ENCODE results near the gene CCDC13.

CCDC13 gene

GRCh38 chr3:42730294-42730693 lies 42.8 kb downstream of the CCDC13 start:
- no peak for DNase-seq (ENCODE audit: low read depth in 1 of 2, low spot score in 1 of 2)
- no peak overlapping the region for H3K27ac ChIP-seq (replicated peaks)
- no peaks in the 10 kb centered on the region for H3K27me3 ChIP-seq (ENCODE audit: insufficient read depth, poor library complexity, severe bottlenecking)
- TF ChIP-seq GABPA (IDR thresholded peaks at IDR 0.05; ENCODE audit: low read depth) = no peak
- TF ChIP-seq POLR2AphosphoS5 (IDR thresholded peaks at IDR 0.05; ENCODE audit: low read depth) = no peak
- TF ChIP-seq REST (IDR thresholded peaks at IDR 0.05; ENCODE audit: insufficient replicate concordance, low read depth) = no peak
- no peak for TF ChIP-seq CTCF (IDR thresholded peaks at IDR 0.05; ENCODE audit: insufficient read depth, low read length)
- no peak for TF ChIP-seq SPI1 (IDR thresholded peaks at IDR 0.05; ENCODE audit: borderline replicate concordance, low read depth)
- H3K4me3 ChIP-seq (replicated peaks; ENCODE audit: insufficient read depth, low read length) = no peak overlapping the region

GRCh38 chr3:42729404-42730145 lies 43.5 kb downstream of the CCDC13 start:
- DNase-seq (ENCODE audit: low read depth in 1 of 2, low spot score in 1 of 2) = no peak
- Histone ChIP-seq H3K27me3 (ENCODE audit: insufficient read depth, poor library complexity, severe bottlenecking) (no peaks in the 10 kb centered on the region), H3K4me3 (replicated peaks; ENCODE audit: insufficient read depth, low read length) (no peak overlapping the region), H3K27ac (replicated peaks) (no peak overlapping the region)
- TF ChIP-seq GABPA (IDR thresholded peaks at IDR 0.05; ENCODE audit: low read depth) = no peak
- no peak for TF ChIP-seq POLR2AphosphoS5 (IDR thresholded peaks at IDR 0.05; ENCODE audit: low read depth)
- no peak for TF ChIP-seq SPI1 (IDR thresholded peaks at IDR 0.05; ENCODE audit: borderline replicate concordance, low read depth)
- no peak for TF ChIP-seq CTCF (IDR thresholded peaks at IDR 0.05; ENCODE audit: insufficient read depth, low read length)
- no peak for TF ChIP-seq REST (IDR thresholded peaks at IDR 0.05; ENCODE audit: insufficient replicate concordance, low read depth)

DNA sequence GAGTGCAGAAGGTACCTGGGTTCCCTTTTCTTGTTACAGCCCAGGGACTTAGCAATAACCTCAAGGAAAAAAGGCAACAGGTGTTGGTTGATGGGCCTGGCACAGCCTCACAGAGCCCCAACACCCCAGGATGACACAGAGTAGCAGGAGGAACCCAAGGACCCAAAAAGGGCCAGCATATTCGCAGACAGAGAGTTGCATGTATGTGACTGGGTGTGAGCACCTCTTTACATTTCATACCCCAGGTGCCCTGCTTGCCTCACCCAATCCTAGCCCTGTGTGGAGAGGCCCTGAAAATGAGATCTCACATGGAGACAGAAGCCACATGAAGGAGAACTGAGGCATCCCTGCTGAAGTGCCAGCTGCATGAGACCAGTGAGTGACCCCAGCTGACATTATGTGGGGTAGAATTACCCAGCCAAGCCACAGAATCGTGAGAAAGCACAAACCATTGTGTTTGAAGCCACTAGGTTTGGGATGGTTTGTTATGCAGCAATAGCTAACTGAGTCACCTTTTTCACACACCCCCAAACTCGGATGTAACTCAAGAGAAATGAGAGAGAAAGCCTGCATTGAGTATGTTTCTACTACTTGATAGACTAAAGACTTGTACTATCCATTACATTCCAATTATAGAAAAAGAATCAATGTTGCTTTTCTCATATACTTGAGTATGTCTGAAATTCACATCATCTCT lies 44.2 kb downstream of the CCDC13 start:
- TF ChIP-seq REST (IDR thresholded peaks at IDR 0.05; ENCODE audit: insufficient replicate concordance, low read depth) = no peak
- no peak for TF ChIP-seq CTCF (IDR thresholded peaks at IDR 0.05; ENCODE audit: insufficient read depth, low read length)
- no peak for TF ChIP-seq GABPA (IDR thresholded peaks at IDR 0.05; ENCODE audit: low read depth)
- no peak for TF ChIP-seq SPI1 (IDR thresholded peaks at IDR 0.05; ENCODE audit: borderline replicate concordance, low read depth)
- TF ChIP-seq POLR2AphosphoS5 (IDR thresholded peaks at IDR 0.05; ENCODE audit: low read depth) = no peak
- DNase-seq (ENCODE audit: low read depth in 1 of 2, low spot score in 1 of 2) = no peak
- Histone ChIP-seq H3K4me3 (replicated peaks; ENCODE audit: insufficient read depth, low read length) (no peak overlapping the region), H3K27me3 (ENCODE audit: insufficient read depth, poor library complexity, severe bottlenecking) (no peaks in the 10 kb centered on the region), H3K27ac (replicated peaks) (no peak overlapping the region)
